IMR-90 (cell line): ENCODE measurements around the gene RIPK3. TPM values are rescaled to one million over a fixed set of nuclear protein-coding genes. Genes with fewer than 3 reads are reported as not detected.

Experiments
- ATAC-seq: fragments of 200-7000 bp; cut with Tn5 transposase; 2 replicates; pipeline ENCODE4 v1.9.1; 2020; ENCODE audit warnings: low read depth, mild to moderate bottlenecking, moderate library complexity
- BruUV-seq: library from RNA; stranded (reverse); fragments of 400-500 nt; replicated peaks from 2 replicates; lab custom pipeline; 2021; lab: Mats Ljungman, UMichigan
- CTCF ChIA-PET: fragments of 300-600 bp; formaldehyde crosslinking; extraction: SDS; loops from one replicate; lab custom pipeline; 2021; ENCODE audit warnings: antibody characterized with exemption; lab: Yijun Ruan, JAX
- POLR2A ChIA-PET: fragments of 300-600 bp; sonication (Branson Sonifier 250); formaldehyde crosslinking; loops from one replicate; lab custom pipeline; 2022; ENCODE audit warnings: antibody characterized with exemption; ENCODE audit not compliant: unreplicated experiment; lab: Charles Lee
- DNase-seq: peaks from one replicate; pipeline ENCODE4 v3.0.0; 2013
- H2AFZ ChIP-seq: replicated peaks from 2 replicates; pipeline ENCODE3; 2013; ENCODE audit warnings: low read length, mild to moderate bottlenecking; ENCODE audit not compliant: poor library complexity
- H2AK5ac ChIP-seq: 2 replicates; pipeline ENCODE4 v1.6.1; 2013; ENCODE audit warnings: low read depth, low read length, inconsistent platforms
- H2AK9ac ChIP-seq: replicated peaks from 2 replicates; pipeline ENCODE3; 2013; ENCODE audit warnings: mild to moderate bottlenecking, low read depth, low read length, moderate library complexity; ENCODE audit not compliant: poor library complexity
- H2BK120ac ChIP-seq: 2 replicates; pipeline ENCODE4 v1.6.1; 2013; ENCODE audit warnings: low read depth, low read length, inconsistent platforms
- H2BK15ac ChIP-seq: 3 replicates; pipeline ENCODE4 v1.6.1; 2013; ENCODE audit warnings: low read depth, low read length, inconsistent platforms
- H2BK20ac ChIP-seq: 2 replicates; pipeline ENCODE4 v1.6.1; 2013; ENCODE audit warnings: low read depth, mild to moderate bottlenecking, inconsistent platforms, low read length, moderate library complexity
- H2BK5ac ChIP-seq: 2 replicates; pipeline ENCODE4 v1.6.1; 2013; ENCODE audit warnings: mild to moderate bottlenecking, low read depth, low read length, inconsistent platforms; ENCODE audit not compliant: poor library complexity, severe bottlenecking
- H3K14ac ChIP-seq: replicated peaks from 2 replicates; pipeline ENCODE4 v1.6.1; 2013; ENCODE audit warnings: low read depth, low read length, inconsistent platforms
- H3K18ac ChIP-seq: 2 replicates; pipeline ENCODE4 v1.6.1; 2013; ENCODE audit warnings: low read depth, low read length, control low read depth
- H3K23ac ChIP-seq: 2 replicates; pipeline ENCODE4 v1.6.1; 2013; ENCODE audit warnings: low read depth, low read length, inconsistent platforms
- H3K27ac ChIP-seq: 2 replicates; pipeline ENCODE4 v1.5.1; 2013; ENCODE audit warnings: mild to moderate bottlenecking, control low read depth, low read length; ENCODE audit not compliant: insufficient read depth
- H3K27me3 ChIP-seq: 2 replicates; pipeline ENCODE4 v1.6.1; 2013; ENCODE audit warnings: low read length; ENCODE audit not compliant: control insufficient read depth, insufficient read depth
- H3K36me3 ChIP-seq: 2 replicates; pipeline ENCODE4 v1.6.1; 2013; ENCODE audit warnings: low read length, mixed read lengths; ENCODE audit not compliant: control insufficient read depth, insufficient read depth
- H3K4ac ChIP-seq: 2 replicates; pipeline ENCODE4 v1.6.1; 2013; ENCODE audit warnings: low read depth, low read length, inconsistent platforms
- H3K4me1 ChIP-seq: 2 replicates; pipeline ENCODE4 v1.6.1; 2013; ENCODE audit warnings: low read length, mixed read lengths; ENCODE audit not compliant: control insufficient read depth, insufficient read depth
- H3K4me2 ChIP-seq: 2 replicates; pipeline ENCODE4 v1.6.1; 2013; ENCODE audit warnings: low read depth, mild to moderate bottlenecking, control low read depth, low read length, moderate library complexity
- H3K4me3 ChIP-seq: 2 replicates; pipeline ENCODE4 v1.5.1; 2013; ENCODE audit warnings: low read depth, mild to moderate bottlenecking, control low read depth, low read length, moderate library complexity; ENCODE audit not compliant: insufficient read depth
- H3K56ac ChIP-seq: 2 replicates; pipeline ENCODE4 v1.6.1; 2013; ENCODE audit warnings: low read length, inconsistent platforms; ENCODE audit not compliant: insufficient read depth; ENCODE audit errors: extremely low read depth
- H3K79me1 ChIP-seq, 2 experiments: 2 replicates each; pipeline ENCODE4 v1.6.1; 2013; ENCODE audit warnings: low read length in 2 of 2, inconsistent platforms in 1 of 2, low read depth in 1 of 2
- H3K9ac ChIP-seq: 2 replicates; pipeline ENCODE4 v1.6.1; 2013; ENCODE audit warnings: low read depth, low read length, control low read depth
- H3K9me1 ChIP-seq: 2 replicates; pipeline ENCODE4 v1.6.1; 2013; ENCODE audit warnings: low read length, inconsistent platforms; ENCODE audit not compliant: insufficient read depth
- H3K9me3 ChIP-seq: 2 replicates; pipeline ENCODE4 v1.6.1; 2013; ENCODE audit warnings: low read length; ENCODE audit not compliant: control insufficient read depth, insufficient read depth
- H4K20me1 ChIP-seq: 2 replicates; pipeline ENCODE4 v1.6.1; 2013; ENCODE audit warnings: low read length, inconsistent platforms; ENCODE audit not compliant: insufficient read depth
- H4K5ac ChIP-seq: 2 replicates; pipeline ENCODE4 v1.6.1; 2013; ENCODE audit warnings: mild to moderate bottlenecking, low read depth, low read length, control low read depth
- H4K8ac ChIP-seq, 2 experiments: 2 replicates each; pipeline ENCODE4 v1.6.1; 2013; ENCODE audit warnings: low read depth in 2 of 2, low read length in 2 of 2, control low read depth in 1 of 2, inconsistent platforms in 1 of 2
- H4K91ac ChIP-seq: 2 replicates; pipeline ENCODE4 v1.6.1; 2013; ENCODE audit warnings: low read depth, low read length, inconsistent platforms; ENCODE audit not compliant: insufficient read depth
- CEBPB ChIP-seq: IDR thresholded peaks from 2 replicates; pipeline ENCODE4 v1.6.1; 2012; ENCODE audit warnings: low read depth, low read length, improper control_type of control experiment
- CHD1 ChIP-seq: IDR thresholded peaks from 2 replicates; pipeline ENCODE4 v1.6.1; 2012; ENCODE audit warnings: low read depth, low read length, improper control_type of control experiment
- MAZ ChIP-seq: IDR thresholded peaks from 2 replicates; pipeline ENCODE4 v1.6.1; 2012; ENCODE audit warnings: low read depth, mild to moderate bottlenecking, low read length, improper control_type of control experiment, moderate library complexity, borderline replicate concordance
- MXI1 ChIP-seq: IDR thresholded peaks from 2 replicates; pipeline ENCODE4 v1.6.1; 2012; ENCODE audit warnings: low read depth, mild to moderate bottlenecking, low read length, moderate library complexity, borderline replicate concordance
- RCOR1 ChIP-seq: IDR thresholded peaks from 2 replicates; pipeline ENCODE4 v1.6.1; 2012; ENCODE audit warnings: mild to moderate bottlenecking, low read length, improper control_type of control experiment; ENCODE audit not compliant: insufficient replicate concordance
- RFX5 ChIP-seq: IDR thresholded peaks from 2 replicates; pipeline ENCODE4 v1.8.0; 2012; ENCODE audit warnings: low read depth, mild to moderate bottlenecking, low read length, moderate library complexity
- WGBS, 2 experiments: methylation state at CpG; one replicate each; pipeline versions ENCODE4 v1.1.5 to v1.1.7; 2013; ENCODE audit warnings: missing lambda C conversion rate in 2 of 2; ENCODE audit not compliant: insufficient read length in 1 of 2; ENCODE audit errors: extremely low coverage in 2 of 2; 5-methylcytosine and 5-hydroxymethylcytosine counted together
- dilution Hi-C: fragments of 300-500 bp; cut with HindIII; formaldehyde crosslinking; loops from one replicate; pipeline ENCODE4 v1.14.3; 2018; ENCODE audit warnings: low sequenced_read_pairs; ENCODE audit not compliant: unreplicated experiment
- in situ Hi-C: fragments of 300-500 bp; cut with MboI; formaldehyde crosslinking; loops from 3 replicates; pipeline ENCODE4 v1.14.3; 2019; ENCODE audit warnings: low sequenced_read_pairs, inconsistent platforms, mixed read lengths
- intact Hi-C: fragments of 100-400 bp; cut with micrococcal nuclease; formaldehyde crosslinking; loops from 2 replicates; pipeline ENCODE4 v1.10.0; 2022
- polyA plus RNA-seq, 3 experiments: library from polyadenylated mRNA; depleted of rRNA; stranded (reverse); fragments of >200 nt; gene quantifications; 2 replicates each; pipeline ENCODE4 v1.2.3, GENCODE V29; 2012; ENCODE audit warnings: low replicate concordance in 1 of 3
- total RNA-seq: library from RNA; depleted of rRNA; stranded (reverse); fragments of >200 nt; gene quantifications from 2 replicates; pipeline ENCODE4 v1.2.3, GENCODE V29; 2012

Gene RIPK3
- total and polyA plus RNA-seq, 2 of the 4 experiments (the other 2 are of a cell fraction): 0.09 TPM; not detected in 1

- no peak overlapping the region for H2BK120ac ChIP-seq
- H3K23ac ChIP-seq: no peak overlapping the region
- H3K27me3 ChIP-seq: peaks cover 37% of the 10 kb centered on the region
- H3K27ac ChIP-seq: no peak overlapping the region
- BruUV-seq: no TSS peak
- H2BK20ac ChIP-seq: no peak overlapping the region
- CTCF ChIA-PET: no interaction called here
- H3K14ac ChIP-seq: no peak overlapping the region
- POLR2A ChIA-PET: no interaction called here
- no peaks in the 10 kb centered on the region for H3K4me1 ChIP-seq
- WGBS, 2 experiments: 22% methylated on average over 10 of the region's 18 CpGs; no CpG with 5 or more reads in 1 of the 2 experiments
- H3K36me3 ChIP-seq: no peaks in the 10 kb centered on the region
- H4K91ac ChIP-seq: no peak overlapping the region
- H3K4me3 ChIP-seq: no peak overlapping the region
- TF ChIP-seq MAZ (no peak), CHD1 (no peak), CEBPB (no peak), RCOR1 (no peak), RFX5 (no peak), MXI1 (no peak)
- H2BK5ac ChIP-seq: no peak overlapping the region
- no peak overlapping the region for H2AK9ac ChIP-seq
- H3K4me2 ChIP-seq: no peak overlapping the region
- H3K18ac ChIP-seq: no peak overlapping the region
- H2BK15ac ChIP-seq: no peak overlapping the region
- dilution Hi-C loops: no loop called here
- H2AFZ ChIP-seq: peak overlapping the region; percentile 64
- no peaks in the 10 kb centered on the region for H3K79me1 ChIP-seq
- peak overlapping the region; percentile 28; the same call in 1 of the 2 replicates for H2AK5ac ChIP-seq
- H3K9ac ChIP-seq: no peak overlapping the region
- no peak for DNase-seq
- no peak overlapping the region for H3K4ac ChIP-seq
- no peak overlapping the region for H4K8ac ChIP-seq
- intact Hi-C loops: no loop called here
- H3K9me3 ChIP-seq: no peaks in the 10 kb centered on the region
- H4K5ac ChIP-seq: no peak overlapping the region
- peaks cover 6% of the 10 kb centered on the region for H3K9me1 ChIP-seq
- in situ Hi-C loops: no loop called here
- no peaks in the 10 kb centered on the region; the same call in 1 of the 2 replicates for H4K20me1 ChIP-seq
- H3K56ac ChIP-seq: no peak overlapping the region
- no peak; the same call in 1 of the 2 replicates for ATAC-seq
Measured at GRCh38 chr14:24316597-24316950, 23.2 kb downstream of the RIPK3 start.
